ENCODE measurements around the gene WDPCP.

WDPCP gene

DNA sequence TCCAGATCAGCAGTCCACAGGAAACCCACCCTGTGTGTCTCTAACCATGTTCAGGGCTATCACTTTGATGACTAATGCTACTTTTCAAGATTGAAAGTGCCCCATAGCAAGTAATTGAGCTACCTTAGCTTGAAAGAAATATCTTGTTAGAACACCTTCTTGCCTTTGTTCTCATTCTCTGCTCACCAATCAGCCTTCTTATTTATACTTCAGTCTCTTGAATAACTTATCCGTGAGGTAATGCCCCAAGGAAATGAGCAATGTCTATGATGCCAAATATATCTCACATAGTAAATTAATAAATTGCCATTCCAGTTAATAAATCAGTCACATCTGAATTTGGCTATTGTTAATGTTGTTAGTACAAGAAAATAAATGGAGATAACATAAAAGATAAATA is 141.6 kb downstream of the WDPCP start:
- no peak overlapping the region for H3K4me3 ChIP-seq (ENCODE audit: low read depth, low read length)
- DNase-seq (ENCODE audit: low read depth), result no peak
- TF ChIP-seq, protein P1, sequence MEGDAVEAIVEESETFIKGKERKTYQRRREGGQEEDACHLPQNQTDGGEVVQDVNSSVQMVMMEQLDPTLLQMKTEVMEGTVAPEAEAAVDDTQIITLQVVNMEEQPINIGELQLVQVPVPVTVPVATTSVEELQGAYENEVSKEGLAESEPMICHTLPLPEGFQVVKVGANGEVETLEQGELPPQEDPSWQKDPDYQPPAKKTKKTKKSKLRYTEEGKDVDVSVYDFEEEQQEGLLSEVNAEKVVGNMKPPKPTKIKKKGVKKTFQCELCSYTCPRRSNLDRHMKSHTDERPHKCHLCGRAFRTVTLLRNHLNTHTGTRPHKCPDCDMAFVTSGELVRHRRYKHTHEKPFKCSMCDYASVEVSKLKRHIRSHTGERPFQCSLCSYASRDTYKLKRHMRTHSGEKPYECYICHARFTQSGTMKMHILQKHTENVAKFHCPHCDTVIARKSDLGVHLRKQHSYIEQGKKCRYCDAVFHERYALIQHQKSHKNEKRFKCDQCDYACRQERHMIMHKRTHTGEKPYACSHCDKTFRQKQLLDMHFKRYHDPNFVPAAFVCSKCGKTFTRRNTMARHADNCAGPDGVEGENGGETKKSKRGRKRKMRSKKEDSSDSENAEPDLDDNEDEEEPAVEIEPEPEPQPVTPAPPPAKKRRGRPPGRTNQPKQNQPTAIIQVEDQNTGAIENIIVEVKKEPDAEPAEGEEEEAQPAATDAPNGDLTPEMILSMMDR (conservative IDR thresholded peaks at IDR 0.05; ENCODE audit: low read depth, low read length), result no peak

DNA sequence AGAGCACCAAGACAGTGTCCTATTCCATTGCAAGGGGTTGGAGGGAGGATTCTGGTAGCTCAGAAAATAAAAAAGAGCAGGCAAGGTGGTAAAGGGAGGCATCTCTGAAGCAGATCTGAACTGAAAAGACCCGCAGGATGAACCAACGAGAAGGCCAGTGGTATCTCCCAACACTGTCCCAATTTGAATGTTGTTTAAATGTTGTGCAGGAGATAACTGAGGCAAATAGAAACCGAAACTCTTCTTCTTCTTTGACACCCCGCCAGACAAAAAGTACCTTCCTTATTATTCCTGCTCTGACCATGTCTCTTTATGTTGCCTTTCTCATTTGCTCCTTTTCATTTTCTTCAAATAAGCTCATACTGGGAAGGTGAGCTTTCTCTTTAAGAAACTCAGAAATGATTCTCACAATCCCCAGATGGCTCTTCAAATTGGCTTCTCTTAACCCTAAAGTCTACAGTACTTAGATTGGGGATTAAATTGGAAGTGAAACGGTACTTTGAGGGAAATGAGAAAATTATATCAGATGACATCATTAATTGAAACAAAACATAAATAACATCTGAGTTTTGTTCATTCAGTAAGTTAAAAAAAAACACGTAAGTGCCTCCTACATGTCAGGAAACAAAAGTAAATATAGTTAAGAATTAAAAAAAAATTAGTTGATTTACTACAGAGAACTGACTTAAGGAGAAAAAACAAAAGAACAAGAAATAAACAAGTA is 143.6 kb downstream of the WDPCP start:
- TF ChIP-seq, protein P1 (conservative IDR thresholded peaks at IDR 0.05; ENCODE audit: low read depth, low read length), result no peak
- DNase-seq (ENCODE audit: low read depth), result no peak
- H3K4me3 ChIP-seq (ENCODE audit: low read depth, low read length), result no peak overlapping the region

DNA sequence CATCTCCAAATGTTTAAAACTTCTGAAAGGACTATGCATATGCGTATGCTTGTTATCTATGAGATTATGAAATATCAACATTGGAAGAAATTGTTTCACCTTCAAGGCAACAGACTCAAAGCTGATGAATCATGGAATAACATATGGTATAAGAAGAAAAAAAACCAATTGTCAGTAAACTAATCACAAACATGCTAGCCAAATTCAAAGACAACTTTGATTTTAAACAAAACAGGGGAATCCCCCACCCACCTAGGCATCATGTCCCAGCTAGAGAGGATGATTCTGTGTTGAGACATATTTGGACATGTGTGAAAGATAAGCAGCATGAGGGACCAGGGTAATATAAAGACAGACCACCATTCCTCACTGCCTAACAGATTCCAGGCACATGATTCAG is 147.7 kb downstream of the WDPCP start:
- no peak overlapping the region for H3K4me3 ChIP-seq (ENCODE audit: low read depth, low read length)
- TF ChIP-seq, protein P1 (conservative IDR thresholded peaks at IDR 0.05; ENCODE audit: low read depth, low read length), result no peak
- DNase-seq (ENCODE audit: low read depth), result peak; percentile 68

DNA sequence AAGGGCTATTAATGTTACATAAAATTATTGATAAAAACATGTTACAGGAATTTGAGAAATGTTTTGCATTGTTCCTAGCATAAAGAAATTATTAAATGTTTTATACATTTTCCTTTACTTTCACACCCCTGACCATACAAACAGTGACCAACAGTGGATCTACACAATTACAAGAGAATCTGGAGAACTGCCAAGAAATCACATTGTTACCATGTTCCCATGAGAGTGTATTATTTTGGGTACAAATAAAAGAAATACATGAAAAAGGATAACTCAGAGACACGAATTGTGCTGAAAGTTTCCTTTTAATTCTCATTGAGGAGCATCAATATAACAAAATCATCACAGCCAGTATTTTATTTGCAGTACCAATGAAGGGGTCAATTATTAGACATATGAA is 150.1 kb downstream of the WDPCP start:
- H3K4me3 ChIP-seq (ENCODE audit: low read depth, low read length), result no peak overlapping the region
- no peak for DNase-seq (ENCODE audit: low read depth)
- TF ChIP-seq, protein P1 (conservative IDR thresholded peaks at IDR 0.05; ENCODE audit: low read depth, low read length), result no peak

DNA sequence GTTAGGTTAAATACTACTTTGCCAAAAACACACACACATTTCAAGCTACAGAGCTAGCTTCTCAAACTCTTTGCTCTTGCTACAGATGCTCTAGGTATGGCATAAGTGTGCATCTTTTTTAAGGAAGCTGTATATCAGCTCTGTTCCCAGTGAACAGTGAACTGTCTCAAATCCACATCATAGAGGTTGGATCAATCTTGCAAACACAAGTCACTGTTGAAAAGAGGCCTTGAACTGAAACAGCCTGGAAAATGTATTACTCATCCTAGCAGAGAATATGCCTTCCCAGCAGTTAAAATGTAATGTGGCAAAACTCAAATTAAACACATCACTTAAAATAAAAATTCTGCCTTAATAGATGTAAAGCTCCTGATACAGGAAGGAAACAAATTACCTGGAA is 151.8 kb downstream of the WDPCP start:
- H3K4me3 ChIP-seq (ENCODE audit: low read depth, low read length), result no peak overlapping the region
- peak; percentile 15 for DNase-seq (ENCODE audit: low read depth)
- TF ChIP-seq, protein P1 (conservative IDR thresholded peaks at IDR 0.05; ENCODE audit: low read depth, low read length), result no peak

DNA sequence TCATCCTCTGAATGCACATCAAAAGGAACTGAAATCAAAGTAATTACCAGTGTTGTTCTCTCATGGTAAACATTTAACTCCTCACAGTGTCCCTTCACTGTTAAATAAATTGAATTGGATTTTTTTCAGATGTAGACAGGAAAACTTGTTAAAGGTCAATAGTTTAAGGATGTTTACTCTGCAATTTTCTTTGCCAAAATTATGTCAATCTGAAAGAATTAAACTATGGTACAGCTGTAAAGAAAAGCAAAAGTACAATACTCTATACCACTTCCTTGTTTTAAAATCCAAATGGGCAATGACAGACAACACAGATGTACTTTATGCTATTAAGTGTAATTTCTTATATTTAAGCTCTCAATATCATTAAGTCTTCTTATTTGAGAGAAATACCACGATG is 153.2 kb downstream of the WDPCP start:
- TF ChIP-seq, protein P1 (conservative IDR thresholded peaks at IDR 0.05; ENCODE audit: low read depth, low read length), result no peak
- no peak overlapping the region for H3K4me3 ChIP-seq (ENCODE audit: low read depth, low read length)
- peak; percentile 13 for DNase-seq (ENCODE audit: low read depth)

All from choroid plexus epithelial cell (primary cell).